Esophagus muscularis mucosa (tissue), 4 donors: ENCODE results near the gene ABCG2.

Experiments
- CTCF ChIP-seq, 3 experiments: fragments of 200-600 bp in 2 of 3; fragments of 450-650 bp in 1 of 3; sonication (generic) in 2 of 3; IDR thresholded peaks; one replicate each; pipeline ENCODE4 v1.5.1; 2017 to 2019; ENCODE audit warnings: antibody characterized with exemption in 3 of 3, mild to moderate bottlenecking in 2 of 3, moderate library complexity in 1 of 3
- EP300 ChIP-seq: sonication (generic); formaldehyde crosslinking; IDR thresholded peaks from one replicate; pipeline ENCODE4 v1.6.1; 2017; ENCODE audit warnings: antibody characterized with exemption
- POLR2A ChIP-seq: fragments of 450-650 bp; IDR thresholded peaks from one replicate; pipeline ENCODE4 v1.6.1; 2017; ENCODE audit warnings: antibody characterized with exemption, moderate library complexity, mild to moderate bottlenecking, low read depth
- POLR2AphosphoS5 ChIP-seq, 2 donors: sonication (generic); formaldehyde crosslinking; IDR thresholded peaks; one replicate each; pipeline ENCODE4 v1.6.1; 2017; ENCODE audit warnings: antibody characterized with exemption in 2 of 2

GRCh38 chr4:88187766-88188165 is 29.3 kb upstream of the ABCG2 start:
- TF ChIP-seq POLR2A, result no peak
- no peak for TF ChIP-seq CTCF (IDR thresholded peaks at IDR 0.05)
- TF ChIP-seq POLR2AphosphoS5 (IDR thresholded peaks at IDR 0.05), result no peak
- TF ChIP-seq EP300, result no peak
